HepG2 (cell line): ENCODE data around the gene SMIM36. TPM values are rescaled to one million over a fixed set of nuclear protein-coding genes. Genes with fewer than 3 reads are reported as not detected.

Experiments used
- ARNTL ChIP-seq: sonication (generic); formaldehyde crosslinking; IDR thresholded peaks from 2 replicates; pipeline ENCODE4 v1.4.0; 2020; ENCODE audit warnings: mild to moderate bottlenecking, missing genetic modification reagents
- MEIS1 ChIP-seq: sonication (generic); formaldehyde crosslinking; IDR thresholded peaks from 2 replicates; pipeline ENCODE4 v1.9.0; 2021; ENCODE audit warnings: mild to moderate bottlenecking, missing genetic modification reagents, moderate library complexity, borderline replicate concordance
- SALL1 ChIP-seq: sonication (generic); formaldehyde crosslinking; IDR thresholded peaks from 2 replicates; pipeline ENCODE4 v1.8.0; 2022; ENCODE audit warnings: mild to moderate bottlenecking, missing genetic modification reagents
- SAP130 ChIP-seq: IDR thresholded peaks from 2 replicates; pipeline ENCODE4 v1.6.1; 2016; ENCODE audit warnings: low read depth
- SIX1 ChIP-seq: sonication (generic); formaldehyde crosslinking; IDR thresholded peaks from 2 replicates; pipeline ENCODE4 v1.4.0; 2020; ENCODE audit warnings: missing genetic modification reagents, borderline replicate concordance
- SP5 ChIP-seq: IDR thresholded peaks from 2 replicates; pipeline ENCODE4 v1.6.1; 2016; ENCODE audit warnings: low read depth, borderline replicate concordance
- SSRP1 ChIP-seq: IDR thresholded peaks from 2 replicates; pipeline ENCODE4 v1.6.1; 2016; ENCODE audit warnings: control low read depth
- ZNF616 ChIP-seq: sonication (generic); formaldehyde crosslinking; IDR thresholded peaks from 2 replicates; pipeline ENCODE4 v1.5.0; 2020; ENCODE audit warnings: low read depth, mild to moderate bottlenecking, missing genetic modification reagents
- ZNF777 ChIP-seq: sonication (generic); formaldehyde crosslinking; IDR thresholded peaks from 2 replicates; pipeline ENCODE4 v1.4.0; 2020; ENCODE audit warnings: missing genetic modification reagents
- polyA plus RNA-seq, 8 experiments: library from polyadenylated mRNA; depleted of rRNA in 3 of 8; stranded (reverse) in 7 of 8; unstranded in 1 of 8; fragments of >200 nt; fragmentation: Illumina TruSeq in 4 of 8; extraction: Trizol in 4 of 8; gene quantifications; 2 replicates each; pipeline versions ENCODE4 v1.2.1 to v1.2.3, GENCODE V29; 2011 to 2016; ENCODE audit warnings: low read depth in 4 of 8, missing spikeins in 1 of 8, mixed read lengths in 1 of 8; ENCODE audit not compliant: insufficient read depth in 1 of 8
- total RNA-seq, 5 experiments: library from RNA; depleted of rRNA; stranded (reverse); fragments of >200 nt; fragmentation: Illumina TruSeq; extraction: Trizol; gene quantifications; 2 replicates each; pipeline ENCODE4 v1.2.3, GENCODE V29; 2016; ENCODE audit warnings: low read depth in 1 of 5
- TF ChIP-seq, protein P1 (sequence below), 2 experiments: sonication (generic) in 1 of 2; formaldehyde crosslinking in 1 of 2; IDR thresholded peaks; 2 replicates each; pipeline versions ENCODE4 v1.4.0 to v1.6.1; 2016 to 2020; ENCODE audit warnings: borderline replicate concordance in 1 of 2, low read depth in 1 of 2, mild to moderate bottlenecking in 1 of 2, missing genetic modification reagents in 1 of 2
- TF ChIP-seq, protein P2 (sequence below), 2 experiments: sonication (generic) in 1 of 2; formaldehyde crosslinking in 1 of 2; IDR thresholded peaks; 2 replicates each; pipeline versions ENCODE4 v1.6.1 to v1.9.0; 2014 to 2022; ENCODE audit warnings: antibody characterized with exemption in 1 of 2, borderline replicate concordance in 1 of 2, inconsistent platforms in 1 of 2, low read depth in 1 of 2, missing genetic modification reagents in 1 of 2
- TF ChIP-seq, protein P3 (sequence below): sonication (generic); formaldehyde crosslinking; IDR thresholded peaks from 2 replicates; pipeline ENCODE4 v1.4.0; 2020; ENCODE audit warnings: missing genetic modification reagents
- TF ChIP-seq, protein P4 (sequence below): sonication (generic); formaldehyde crosslinking; IDR thresholded peaks from 2 replicates; pipeline ENCODE4 v1.8.1; 2023; ENCODE audit warnings: mild to moderate bottlenecking, missing genetic modification reagents

The SMIM36 gene
- total and polyA plus RNA-seq, 2 of the 13 experiments (the other 11 are each of a cell fraction or from before 2014, with no cell fraction given) = not detected

DNA sequence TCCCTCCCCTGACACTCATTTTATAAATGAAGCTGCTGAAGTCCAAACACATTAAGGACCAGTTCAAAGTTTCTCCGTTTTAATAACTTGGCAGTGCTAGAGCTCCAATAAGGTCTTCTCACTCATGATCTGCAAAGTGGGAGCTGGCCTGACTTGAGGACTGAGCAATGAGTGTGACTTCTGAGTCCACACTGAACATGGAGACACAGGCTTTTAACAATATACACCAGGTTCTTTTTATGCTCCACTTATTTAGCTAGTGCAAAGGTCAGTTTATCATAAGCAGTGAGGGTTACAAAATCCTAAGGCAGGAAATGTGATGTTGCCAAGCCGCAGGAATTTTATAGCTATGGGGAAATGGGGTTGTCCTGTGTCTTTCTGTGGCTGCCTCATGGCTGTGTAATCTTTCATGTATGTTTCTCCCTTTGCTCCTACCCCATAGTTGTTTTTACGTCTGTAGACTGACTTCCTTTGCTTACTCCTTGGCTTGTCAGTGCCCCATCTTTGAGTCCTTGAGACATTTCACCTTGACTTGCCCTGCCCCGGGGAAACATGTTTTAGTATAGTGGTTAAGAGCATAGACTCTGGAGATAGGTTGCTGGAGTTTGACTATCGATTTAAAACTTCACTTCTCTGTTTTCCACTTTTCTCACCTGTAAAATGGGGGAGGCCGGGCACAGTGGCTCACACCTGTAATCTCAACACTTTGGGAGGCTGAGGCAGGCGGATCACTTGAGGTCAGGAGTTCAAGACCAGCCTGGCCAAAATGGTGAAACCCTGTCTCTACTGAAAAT lies 77.4 kb downstream of the SMIM36 start (continued):
- TF ChIP-seq, protein P1, sequence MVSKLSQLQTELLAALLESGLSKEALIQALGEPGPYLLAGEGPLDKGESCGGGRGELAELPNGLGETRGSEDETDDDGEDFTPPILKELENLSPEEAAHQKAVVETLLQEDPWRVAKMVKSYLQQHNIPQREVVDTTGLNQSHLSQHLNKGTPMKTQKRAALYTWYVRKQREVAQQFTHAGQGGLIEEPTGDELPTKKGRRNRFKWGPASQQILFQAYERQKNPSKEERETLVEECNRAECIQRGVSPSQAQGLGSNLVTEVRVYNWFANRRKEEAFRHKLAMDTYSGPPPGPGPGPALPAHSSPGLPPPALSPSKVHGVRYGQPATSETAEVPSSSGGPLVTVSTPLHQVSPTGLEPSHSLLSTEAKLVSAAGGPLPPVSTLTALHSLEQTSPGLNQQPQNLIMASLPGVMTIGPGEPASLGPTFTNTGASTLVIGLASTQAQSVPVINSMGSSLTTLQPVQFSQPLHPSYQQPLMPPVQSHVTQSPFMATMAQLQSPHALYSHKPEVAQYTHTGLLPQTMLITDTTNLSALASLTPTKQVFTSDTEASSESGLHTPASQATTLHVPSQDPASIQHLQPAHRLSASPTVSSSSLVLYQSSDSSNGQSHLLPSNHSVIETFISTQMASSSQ (IDR thresholded peaks at IDR 0.05; ENCODE audit: low read depth) = peak; percentile 71
- TF ChIP-seq, protein P1 (CRISPR knock-in tag; IDR thresholded peaks at IDR 0.05; ENCODE audit: borderline replicate concordance) = peak; percentile 56; the same call in 1 of the 2 replicates
- TF ChIP-seq SSRP1 (CRISPR knock-in tag) (peak; percentile 98), SIX1 (CRISPR knock-in tag) (peak; percentile 66), ZNF616 (CRISPR knock-in tag) (no peak), ARNTL (0 out of 2 replicates have a peak, but pooled peaks have one; percentile 31), SALL1 (peak; percentile 87), MEIS1 (CRISPR knock-in tag) (0 out of 2 replicates have a peak, but pooled peaks have one; percentile 51), SP5 (CRISPR knock-in tag) (peak; percentile 17; the same call in 1 of the 2 replicates), SAP130 (CRISPR knock-in tag) (peak; percentile 67), ZNF777 (CRISPR knock-in tag) (peak; percentile 22; the same call in 1 of the 2 replicates)
- TF ChIP-seq, protein P2, sequence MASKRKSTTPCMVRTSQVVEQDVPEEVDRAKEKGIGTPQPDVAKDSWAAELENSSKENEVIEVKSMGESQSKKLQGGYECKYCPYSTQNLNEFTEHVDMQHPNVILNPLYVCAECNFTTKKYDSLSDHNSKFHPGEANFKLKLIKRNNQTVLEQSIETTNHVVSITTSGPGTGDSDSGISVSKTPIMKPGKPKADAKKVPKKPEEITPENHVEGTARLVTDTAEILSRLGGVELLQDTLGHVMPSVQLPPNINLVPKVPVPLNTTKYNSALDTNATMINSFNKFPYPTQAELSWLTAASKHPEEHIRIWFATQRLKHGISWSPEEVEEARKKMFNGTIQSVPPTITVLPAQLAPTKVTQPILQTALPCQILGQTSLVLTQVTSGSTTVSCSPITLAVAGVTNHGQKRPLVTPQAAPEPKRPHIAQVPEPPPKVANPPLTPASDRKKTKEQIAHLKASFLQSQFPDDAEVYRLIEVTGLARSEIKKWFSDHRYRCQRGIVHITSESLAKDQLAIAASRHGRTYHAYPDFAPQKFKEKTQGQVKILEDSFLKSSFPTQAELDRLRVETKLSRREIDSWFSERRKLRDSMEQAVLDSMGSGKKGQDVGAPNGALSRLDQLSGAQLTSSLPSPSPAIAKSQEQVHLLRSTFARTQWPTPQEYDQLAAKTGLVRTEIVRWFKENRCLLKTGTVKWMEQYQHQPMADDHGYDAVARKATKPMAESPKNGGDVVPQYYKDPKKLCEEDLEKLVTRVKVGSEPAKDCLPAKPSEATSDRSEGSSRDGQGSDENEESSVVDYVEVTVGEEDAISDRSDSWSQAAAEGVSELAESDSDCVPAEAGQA (IDR thresholded peaks at IDR 0.05; ENCODE audit: low read depth) = no peak
- TF ChIP-seq, protein P2 (CRISPR knock-in tag; IDR thresholded peaks at IDR 0.05; ENCODE audit: borderline replicate concordance) = no peak
- TF ChIP-seq, protein P3, sequence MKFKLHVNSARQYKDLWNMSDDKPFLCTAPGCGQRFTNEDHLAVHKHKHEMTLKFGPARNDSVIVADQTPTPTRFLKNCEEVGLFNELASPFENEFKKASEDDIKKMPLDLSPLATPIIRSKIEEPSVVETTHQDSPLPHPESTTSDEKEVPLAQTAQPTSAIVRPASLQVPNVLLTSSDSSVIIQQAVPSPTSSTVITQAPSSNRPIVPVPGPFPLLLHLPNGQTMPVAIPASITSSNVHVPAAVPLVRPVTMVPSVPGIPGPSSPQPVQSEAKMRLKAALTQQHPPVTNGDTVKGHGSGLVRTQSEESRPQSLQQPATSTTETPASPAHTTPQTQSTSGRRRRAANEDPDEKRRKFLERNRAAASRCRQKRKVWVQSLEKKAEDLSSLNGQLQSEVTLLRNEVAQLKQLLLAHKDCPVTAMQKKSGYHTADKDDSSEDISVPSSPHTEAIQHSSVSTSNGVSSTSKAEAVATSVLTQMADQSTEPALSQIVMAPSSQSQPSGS (CRISPR knock-in tag) = 0 out of 2 replicates have a peak, but pooled peaks have one; percentile 13
- TF ChIP-seq, protein P4, sequence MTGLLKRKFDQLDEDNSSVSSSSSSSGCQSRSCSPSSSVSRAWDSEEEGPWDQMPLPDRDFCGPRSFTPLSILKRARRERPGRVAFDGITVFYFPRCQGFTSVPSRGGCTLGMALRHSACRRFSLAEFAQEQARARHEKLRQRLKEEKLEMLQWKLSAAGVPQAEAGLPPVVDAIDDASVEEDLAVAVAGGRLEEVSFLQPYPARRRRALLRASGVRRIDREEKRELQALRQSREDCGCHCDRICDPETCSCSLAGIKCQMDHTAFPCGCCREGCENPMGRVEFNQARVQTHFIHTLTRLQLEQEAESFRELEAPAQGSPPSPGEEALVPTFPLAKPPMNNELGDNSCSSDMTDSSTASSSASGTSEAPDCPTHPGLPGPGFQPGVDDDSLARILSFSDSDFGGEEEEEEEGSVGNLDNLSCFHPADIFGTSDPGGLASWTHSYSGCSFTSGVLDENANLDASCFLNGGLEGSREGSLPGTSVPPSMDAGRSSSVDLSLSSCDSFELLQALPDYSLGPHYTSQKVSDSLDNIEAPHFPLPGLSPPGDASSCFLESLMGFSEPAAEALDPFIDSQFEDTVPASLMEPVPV (CRISPR knock-in tag) = peak; percentile 68; the same call in 1 of the 2 replicates
